ENCODE results near the gene EPHB1.
A peak's percentile ranks its signal among the peaks of the same experiment; 100 is the strongest.
"Not testable (repeated sequence)": the region's sequence is repeated elsewhere in the genome, so short reads cannot be mapped to it uniquely, and the experiment has no call there.

EPHB1 gene

GRCh38 chr3:135229018-135229495, 434.0 kb downstream of the EPHB1 start:
- peak; percentile 57 to 66 for DNase-seq

GRCh38 chr3:135231737-135232136, 436.7 kb downstream of the EPHB1 start:
- no peak for DNase-seq

- no peak for DNase-seq
These were observed 437.2 kb downstream of the EPHB1 start for GRCh38 chr3:135232226-135232625.

GRCh38 chr3:135233476-135233875, 438.4 kb downstream of the EPHB1 start:
- not testable (repeated sequence) for DNase-seq

GRCh38 chr3:135235541-135235940, 440.5 kb downstream of the EPHB1 start:
- no peak for DNase-seq

GRCh38 chr3:135237371-135238143, 442.5 kb downstream of the EPHB1 start:
- no peak for DNase-seq

GRCh38 chr3:135238236-135238830, 443.3 kb downstream of the EPHB1 start:
- DNase-seq = no peak

- DNase-seq = no peak
These were observed 444.0 kb downstream of the EPHB1 start for GRCh38 chr3:135238871-135239614.

GRCh38 chr3:135239615-135239884, 444.5 kb downstream of the EPHB1 start:
- DNase-seq = no peak

- no peak for DNase-seq
These were observed 445.4 kb downstream of the EPHB1 start for GRCh38 chr3:135240426-135240825.

- DNase-seq = no peak
These were observed 447.2 kb downstream of the EPHB1 start for GRCh38 chr3:135242285-135242684.

- DNase-seq = no peak
These were observed 448.6 kb downstream of the EPHB1 start for GRCh38 chr3:135243616-135244015.

GRCh38 chr3:135246027-135246426, 451.0 kb downstream of the EPHB1 start:
- DNase-seq = no peak

- DNase-seq = no peak
These were observed 453.2 kb downstream of the EPHB1 start for GRCh38 chr3:135248213-135248612.

- DNase-seq = no peak
These were observed 454.1 kb downstream of the EPHB1 start for GRCh38 chr3:135249186-135249585.

- DNase-seq = no peak
These were observed 463.9 kb downstream of the EPHB1 start for GRCh38 chr3:135258916-135259315.

- DNase-seq = no peak
These were observed 465.0 kb downstream of the EPHB1 start for GRCh38 chr3:135260025-135260424.

GRCh38 chr3:135261214-135261775, 466.2 kb downstream of the EPHB1 start:
- no peak for DNase-seq

- no peak for DNase-seq
These were observed 466.9 kb downstream of the EPHB1 start for GRCh38 chr3:135261916-135262315.

- no peak for DNase-seq
These were observed 467.4 kb downstream of the EPHB1 start for GRCh38 chr3:135262441-135262840.

- DNase-seq = no peak
These were observed 468.3 kb downstream of the EPHB1 start for GRCh38 chr3:135263331-135263730.

- no peak for DNase-seq
These were observed 472.4 kb downstream of the EPHB1 start for GRCh38 chr3:135267487-135267886.

- no peak for DNase-seq
These were observed 474.0 kb downstream of the EPHB1 start for GRCh38 chr3:135268941-135269532.

Data from cerebellar nuclear complex (tissue), 1 donor.